Lower leg skin (tissue), 4 donors: ENCODE data around the gene KLHL35. TPM values are rescaled to one million over a fixed set of nuclear protein-coding genes. Genes with fewer than 3 reads are reported as not detected.

Experiments used
- DNase-seq, 2 donors: peaks; one replicate each; pipeline ENCODE4 v3.0.0-alpha.2; 2019; ENCODE audit warnings: low spot score in 2 of 2
- H3K4me3 ChIP-seq: fragments of 200-600 bp; sonication (generic); 2 replicates; pipeline ENCODE4 v1.5.1; 2017; ENCODE audit warnings: mild to moderate bottlenecking, low read depth; ENCODE audit not compliant: poor library complexity, severe bottlenecking
- CTCF ChIP-seq, 3 donors: fragments of 450-650 bp; IDR thresholded peaks; one replicate each; pipeline ENCODE4 v1.5.1; 2016; ENCODE audit warnings: antibody characterized with exemption in 3 of 3, mild to moderate bottlenecking in 3 of 3, moderate library complexity in 2 of 3
- POLR2A ChIP-seq, 2 donors: fragments of 450-650 bp; IDR thresholded peaks; one replicate each; pipeline ENCODE4 v1.6.1; 2016 to 2017; ENCODE audit warnings: antibody characterized with exemption in 2 of 2, mild to moderate bottlenecking in 1 of 2, moderate library complexity in 1 of 2
- WGBS, 2 donors: methylation state at CpG; one replicate each; pipeline ENCODE4 v1.1.5; 2018; 5-methylcytosine and 5-hydroxymethylcytosine counted together
- intact Hi-C: fragments of 100-400 bp; cut with DNase I; formaldehyde crosslinking; loops from one replicate; pipeline ENCODE4 v1.15.0; 2023; ENCODE audit warnings: low total_unique reads
- total RNA-seq, 4 donors: library from RNA; depleted of rRNA; stranded (reverse); fragments of >200 nt; gene quantifications; one replicate each; pipeline ENCODE4 v1.1.0, GENCODE V29; 2016

Gene KLHL35
- total RNA-seq, 4 donors from 2014 or later = 1.0 to 4.3 (median 3.8) TPM; not detected in 1

GRCh38 chr11:75449271-75449670 lies 16.3 kb upstream of the KLHL35 start:
- intact Hi-C loops = no loop called here

GRCh38 chr11:75447415-75447814 lies 14.4 kb upstream of the KLHL35 start:
- H3K4me3 ChIP-seq = no peak overlapping the region
- whole genome bisulfite sequencing, 2 donors = 76 to 77% methylated on average over 5 of the region's 5 CpGs
- no peak for DNase-seq
- TF ChIP-seq CTCF (IDR thresholded peaks at IDR 0.05) (no peak), POLR2A (IDR thresholded peaks at IDR 0.05) (no peak)
- intact Hi-C loops = no loop called here

More at GRCh38 chr11:75449271-75449670, 16.3 kb upstream of the KLHL35 start:
- H3K4me3 ChIP-seq = no peak overlapping the region
- 81 to 88% methylated on average over 9 to 10 of the region's 10 CpGs for WGBS, 2 donors
- no peak for TF ChIP-seq CTCF (IDR thresholded peaks at IDR 0.05)
- no peak for TF ChIP-seq POLR2A (IDR thresholded peaks at IDR 0.05)
- DNase-seq = no peak

- H3K4me3 ChIP-seq = no peak overlapping the region
- TF ChIP-seq CTCF (IDR thresholded peaks at IDR 0.05) (peak in 1 of 3 donors; percentile 94), POLR2A (IDR thresholded peaks at IDR 0.05) (no peak)
- 0 to 8% methylated on average over 6 of the region's 6 CpGs for WGBS, 2 donors
- intact Hi-C loops = loop anchor here (2.0 kb wide), 1 partner anchor 87 kb away; no protein-coding TSS in a partner anchor
- DNase-seq = peak; percentile 63 to 94
Measured at GRCh38 chr11:75445315-75445953, 12.4 kb upstream of the KLHL35 start.

- H3K4me3 ChIP-seq = no peak overlapping the region
- intact Hi-C loops = no loop called here
- no peak for TF ChIP-seq POLR2A (IDR thresholded peaks at IDR 0.05)
- no peak for TF ChIP-seq CTCF (IDR thresholded peaks at IDR 0.05)
- no peak for DNase-seq
- WGBS, 2 donors = 80% methylated on average over 6 to 12 of the region's 12 CpGs
Measured at GRCh38 chr11:75443043-75443442, 10.0 kb upstream of the KLHL35 start.

- no peak overlapping the region for H3K4me3 ChIP-seq
- no peak for TF ChIP-seq POLR2A (IDR thresholded peaks at IDR 0.05)
- no peak for TF ChIP-seq CTCF (IDR thresholded peaks at IDR 0.05)
- WGBS, 2 donors = 74 to 78% methylated on average over 14 to 15 of the region's 15 CpGs
- intact Hi-C loops = no loop called here
- DNase-seq = no peak
Measured at GRCh38 chr11:75442161-75442885, 9.3 kb upstream of the KLHL35 start.
